ENCODE results near the gene RNGTT.
"Not testable (repeated sequence)": the region's sequence is repeated elsewhere in the genome, so short reads cannot be mapped to it uniquely, and the experiment has no call there.

RNGTT gene

GRCh38 chr6:88910922-88911778, 52.3 kb downstream of the RNGTT start:
- no peak for DNase-seq (ENCODE audit: low spot score)

- no peak for DNase-seq (ENCODE audit: low spot score)
Measured at GRCh38 chr6:88908598-88909548, 54.5 kb downstream of the RNGTT start.

GRCh38 chr6:88907148-88907547, 56.3 kb downstream of the RNGTT start:
- not testable (repeated sequence) for DNase-seq (ENCODE audit: low spot score)

GRCh38 chr6:88899569-88900316, 63.7 kb downstream of the RNGTT start:
- no peak for DNase-seq (ENCODE audit: low spot score)

GRCh38 chr6:88895911-88896310, 67.5 kb downstream of the RNGTT start:
- DNase-seq (ENCODE audit: low spot score): no peak

GRCh38 chr6:88890860-88891845, 72.3 kb downstream of the RNGTT start:
- no peak for DNase-seq (ENCODE audit: low spot score)

GRCh38 chr6:88890394-88890793, 73.0 kb downstream of the RNGTT start:
- DNase-seq (ENCODE audit: low spot score): no peak

GRCh38 chr6:88884361-88884760, 79.1 kb downstream of the RNGTT start:
- no peak for DNase-seq (ENCODE audit: low spot score)

GRCh38 chr6:88882536-88882935, 80.9 kb downstream of the RNGTT start:
- DNase-seq (ENCODE audit: low spot score): no peak

- DNase-seq (ENCODE audit: low spot score): no peak
Measured at GRCh38 chr6:88881451-88881850, 82.0 kb downstream of the RNGTT start.

- DNase-seq (ENCODE audit: low spot score): no peak
Measured at GRCh38 chr6:88880021-88880420, 83.4 kb downstream of the RNGTT start.

- no peak for DNase-seq (ENCODE audit: low spot score)
Measured at GRCh38 chr6:88877893-88878292, 85.5 kb downstream of the RNGTT start.

GRCh38 chr6:88872962-88873361, 90.5 kb downstream of the RNGTT start:
- no peak for DNase-seq (ENCODE audit: low spot score)

- no peak for DNase-seq (ENCODE audit: low spot score)
Measured at GRCh38 chr6:88871498-88871897, 91.9 kb downstream of the RNGTT start.

GRCh38 chr6:88870717-88871330, 92.6 kb downstream of the RNGTT start:
- peak; percentile 14 for DNase-seq (ENCODE audit: low spot score)

GRCh38 chr6:88869263-88870020, 94.0 kb downstream of the RNGTT start:
- DNase-seq (ENCODE audit: low spot score): peak; percentile 6

- peak; percentile 5 for DNase-seq (ENCODE audit: low spot score)
Measured at GRCh38 chr6:88867841-88868731, 95.3 kb downstream of the RNGTT start.

- no peak for DNase-seq (ENCODE audit: low spot score)
Measured at GRCh38 chr6:88866856-88867255, 96.6 kb downstream of the RNGTT start.

GRCh38 chr6:88865275-88865674, 98.1 kb downstream of the RNGTT start:
- no peak for DNase-seq (ENCODE audit: low spot score)
